Measurements from ENCODE around the gene MLEC.

Gene MLEC

GRCh38 chr12:120750806-120751205 is 63.9 kb downstream of the MLEC start:
- no peak for DNase-seq

GRCh38 chr12:120751389-120751788 is 64.4 kb downstream of the MLEC start:
- DNase-seq, result no peak
